Measurements from ENCODE around the gene PCDHB14.
A peak's percentile ranks its signal among the peaks of the same experiment; 100 is the strongest.
"Not testable (repeated sequence)": the region's sequence is repeated elsewhere in the genome, so short reads cannot be mapped to it uniquely, and the experiment has no call there.

The PCDHB14 gene

DNA sequence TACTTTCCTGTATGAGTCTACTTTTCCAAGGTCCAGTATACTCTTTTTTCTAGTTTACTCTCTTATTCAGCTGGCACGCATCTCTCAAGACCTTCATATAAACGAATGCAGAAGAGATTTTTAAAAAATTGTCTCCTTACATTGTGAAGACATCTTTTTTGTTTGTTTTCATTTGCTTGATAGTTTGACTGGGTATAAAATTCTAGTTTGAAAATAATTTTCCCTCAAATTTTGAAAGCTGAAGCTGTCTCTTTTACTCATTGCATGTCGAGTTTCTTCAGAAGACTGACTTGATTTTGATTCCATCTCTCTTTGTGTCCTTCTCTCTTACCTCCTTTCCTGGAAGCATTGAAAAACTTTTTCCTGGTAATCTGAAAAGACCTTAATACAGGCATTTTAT, 26.8 kb upstream of the PCDHB14 start:
- no peak for DNase-seq
- TF ChIP-seq POLR2A (IDR thresholded peaks at IDR 0.05; ENCODE audit: low read length) (no peak), GATA1 (IDR thresholded peaks at IDR 0.05; ENCODE audit: low read depth, low read length) (no peak)

DNA sequence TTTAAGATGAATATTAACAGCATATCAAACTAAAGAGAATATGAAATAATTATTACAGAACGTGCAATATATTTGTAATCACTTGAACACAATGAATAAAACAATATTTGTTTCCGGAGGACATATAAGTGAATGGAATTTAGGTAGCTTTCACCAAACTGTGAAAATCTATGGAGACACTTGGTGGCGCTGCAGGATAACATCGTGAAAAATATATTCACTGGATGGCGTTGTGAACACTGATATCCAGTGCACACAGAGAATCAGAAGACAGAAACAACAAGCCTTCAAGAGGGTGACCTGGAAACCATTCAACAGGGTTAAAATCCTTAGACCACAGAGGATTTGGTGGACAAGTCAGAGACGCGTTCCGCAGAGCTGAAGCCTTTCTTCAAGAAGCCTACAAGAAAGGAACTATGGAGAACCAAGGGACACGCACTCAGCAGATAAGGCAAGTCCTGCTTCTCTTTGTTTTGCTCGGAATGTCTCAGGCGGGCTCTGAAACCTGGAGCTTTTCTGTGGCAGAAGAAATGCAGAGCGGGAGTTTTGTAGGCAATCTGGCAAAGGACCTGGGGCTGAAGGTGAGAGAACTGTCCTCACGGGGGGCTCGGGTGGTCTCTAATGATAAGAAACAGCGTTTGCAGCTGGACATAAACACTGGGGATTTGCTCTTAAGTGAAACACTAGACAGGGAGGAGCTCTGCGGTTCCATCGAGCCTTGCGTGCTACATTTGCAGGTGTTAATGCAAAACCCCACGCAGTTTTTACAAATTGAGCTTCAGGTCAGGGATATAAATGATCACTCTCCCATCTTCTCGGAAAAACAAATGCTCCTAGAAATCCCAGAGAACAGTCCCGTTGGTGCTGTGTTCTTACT, 23.5 kb upstream of the PCDHB14 start, which contains the start of gene PCDHB11:
TSS of gene PCDHB11 (plus strand) at position 269 of the 877 bp plus-strand sequence. CDS start at position 417, 148 bp downstream.
- DNase-seq: no peak
- TF ChIP-seq GATA1 (IDR thresholded peaks at IDR 0.05; ENCODE audit: low read depth, low read length) (no peak), POLR2A (IDR thresholded peaks at IDR 0.05; ENCODE audit: low read length) (no peak)

GRCh38 chr5:141201126-141201525, 22.0 kb upstream of the PCDHB14 start:
- not testable (repeated sequence) for DNase-seq

GRCh38 chr5:141201646-141202045, 21.5 kb upstream of the PCDHB14 start:
- DNase-seq: not testable (repeated sequence)

DNA sequence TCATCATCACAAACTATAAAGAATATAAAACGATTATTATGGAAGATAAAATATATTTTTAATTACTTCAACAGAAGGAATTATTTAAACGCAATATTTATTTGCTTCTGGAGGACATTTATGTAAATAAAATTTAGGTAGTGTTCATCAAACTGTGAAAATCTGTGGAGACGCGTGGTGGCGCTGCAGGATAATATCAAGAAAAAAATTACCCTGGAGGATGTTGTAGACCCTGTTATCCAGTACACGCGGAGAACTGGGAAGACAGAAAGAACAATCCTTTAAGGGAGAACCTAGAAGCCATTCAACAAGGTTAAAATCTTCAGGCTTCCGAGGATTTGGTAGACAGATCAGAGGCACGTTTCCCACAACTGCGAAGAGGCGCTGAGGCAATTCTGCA, 14.7 kb upstream of the PCDHB14 start, which contains the start of gene PCDHB12:
TSS of gene PCDHB12 (plus strand) at position 242 of the 400 bp plus-strand sequence. CDS start 189 bp downstream, outside the sequence.
- no peak for DNase-seq
- no peak for TF ChIP-seq GATA1 (IDR thresholded peaks at IDR 0.05; ENCODE audit: low read depth, low read length)
- TF ChIP-seq POLR2A (IDR thresholded peaks at IDR 0.05; ENCODE audit: low read length): no peak

DNA sequence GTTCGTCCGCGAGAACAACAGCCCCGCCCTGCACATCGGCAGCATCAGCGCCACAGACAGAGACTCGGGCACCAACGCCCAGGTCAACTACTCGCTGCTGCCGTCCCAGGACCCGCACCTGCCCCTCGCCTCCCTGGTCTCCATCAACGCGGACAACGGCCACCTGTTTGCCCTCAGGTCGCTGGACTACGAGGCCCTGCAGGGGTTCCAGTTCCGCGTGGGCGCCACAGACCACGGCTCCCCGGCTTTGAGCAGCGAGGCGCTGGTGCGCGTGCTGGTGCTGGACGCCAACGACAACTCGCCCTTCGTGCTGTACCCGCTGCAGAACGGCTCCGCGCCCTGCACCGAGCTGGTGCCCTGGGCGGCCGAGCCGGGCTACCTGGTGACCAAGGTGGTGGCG, 12.9 kb upstream of the PCDHB14 start:
- DNase-seq: not testable (repeated sequence)

DNA sequence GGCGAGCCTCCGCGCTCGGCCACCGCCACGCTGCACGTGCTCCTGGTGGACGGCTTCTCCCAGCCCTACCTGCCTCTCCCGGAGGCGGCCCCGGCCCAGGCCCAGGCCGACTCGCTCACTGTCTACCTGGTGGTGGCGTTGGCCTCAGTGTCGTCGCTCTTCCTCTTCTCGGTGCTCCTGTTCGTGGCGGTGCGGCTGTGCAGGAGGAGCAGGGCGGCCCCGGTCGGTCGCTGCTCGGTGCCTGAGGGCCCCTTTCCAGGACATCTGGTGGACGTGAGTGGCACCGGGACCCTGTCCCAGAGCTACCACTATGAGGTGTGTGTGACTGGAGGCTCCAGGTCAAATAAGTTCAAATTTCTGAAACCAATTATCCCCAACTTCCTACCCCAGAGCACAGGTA, 12.3 kb upstream of the PCDHB14 start:
- DNase-seq: not testable (repeated sequence)

DNA sequence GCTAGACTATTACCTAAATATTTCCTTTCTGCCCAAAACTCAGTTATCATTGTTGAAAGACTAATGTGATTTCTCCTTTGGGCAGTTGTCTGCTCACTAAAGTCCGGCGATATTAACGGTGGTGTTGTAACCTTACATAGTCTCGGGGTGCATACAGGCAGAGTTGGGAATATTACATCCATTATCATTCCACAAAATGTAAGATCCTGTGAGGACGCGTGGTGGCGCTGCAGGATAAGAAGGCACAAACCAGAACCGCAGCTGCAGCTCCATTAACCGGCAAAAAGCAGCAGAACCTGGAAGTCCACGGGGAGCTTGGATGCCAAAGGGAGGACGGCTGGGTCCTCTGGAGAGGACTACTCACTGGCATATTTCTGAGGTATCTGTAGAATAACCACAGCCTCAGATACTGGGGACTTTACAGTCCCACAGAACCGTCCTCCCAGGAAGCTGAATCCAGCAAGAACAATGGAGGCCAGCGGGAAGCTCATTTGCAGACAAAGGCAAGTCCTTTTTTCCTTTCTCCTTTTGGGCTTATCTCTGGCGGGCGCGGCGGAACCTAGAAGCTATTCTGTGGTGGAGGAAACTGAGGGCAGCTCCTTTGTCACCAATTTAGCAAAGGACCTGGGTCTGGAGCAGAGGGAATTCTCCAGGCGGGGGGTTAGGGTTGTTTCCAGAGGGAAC, 9.3 kb upstream of the PCDHB14 start, which contains the start of gene PCDHB13:
TSS of gene PCDHB13 (plus strand) at position 264 of the 684 bp plus-strand sequence. CDS start at position 469, 205 bp downstream.
- DNase-seq: peak; percentile 1 to 32

DNA sequence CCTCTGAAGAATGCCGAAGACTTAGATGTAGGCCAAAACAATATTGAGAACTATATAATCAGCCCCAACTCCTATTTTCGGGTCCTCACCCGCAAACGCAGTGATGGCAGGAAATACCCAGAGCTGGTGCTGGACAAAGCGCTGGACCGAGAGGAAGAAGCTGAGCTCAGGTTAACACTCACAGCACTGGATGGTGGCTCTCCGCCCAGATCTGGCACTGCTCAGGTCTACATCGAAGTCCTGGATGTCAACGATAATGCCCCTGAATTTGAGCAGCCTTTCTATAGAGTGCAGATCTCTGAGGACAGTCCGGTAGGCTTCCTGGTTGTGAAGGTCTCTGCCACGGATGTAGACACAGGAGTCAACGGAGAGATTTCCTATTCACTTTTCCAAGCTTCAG, 8.6 kb upstream of the PCDHB14 start:
- DNase-seq: not testable (repeated sequence)

GRCh38 chr5:141215504-141215903, 7.6 kb upstream of the PCDHB14 start:
- not testable (repeated sequence) for DNase-seq

DNA sequence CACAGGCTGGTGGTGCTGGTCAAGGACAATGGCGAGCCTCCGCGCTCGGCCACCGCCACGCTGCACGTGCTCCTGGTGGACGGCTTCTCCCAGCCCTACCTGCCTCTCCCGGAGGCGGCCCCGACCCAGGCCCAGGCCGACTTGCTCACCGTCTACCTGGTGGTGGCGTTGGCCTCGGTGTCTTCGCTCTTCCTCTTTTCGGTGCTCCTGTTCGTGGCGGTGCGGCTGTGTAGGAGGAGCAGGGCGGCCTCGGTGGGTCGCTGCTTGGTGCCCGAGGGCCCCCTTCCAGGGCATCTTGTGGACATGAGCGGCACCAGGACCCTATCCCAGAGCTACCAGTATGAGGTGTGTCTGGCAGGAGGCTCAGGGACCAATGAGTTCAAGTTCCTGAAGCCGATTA, 7.1 kb upstream of the PCDHB14 start:
- DNase-seq: not testable (repeated sequence)

DNA sequence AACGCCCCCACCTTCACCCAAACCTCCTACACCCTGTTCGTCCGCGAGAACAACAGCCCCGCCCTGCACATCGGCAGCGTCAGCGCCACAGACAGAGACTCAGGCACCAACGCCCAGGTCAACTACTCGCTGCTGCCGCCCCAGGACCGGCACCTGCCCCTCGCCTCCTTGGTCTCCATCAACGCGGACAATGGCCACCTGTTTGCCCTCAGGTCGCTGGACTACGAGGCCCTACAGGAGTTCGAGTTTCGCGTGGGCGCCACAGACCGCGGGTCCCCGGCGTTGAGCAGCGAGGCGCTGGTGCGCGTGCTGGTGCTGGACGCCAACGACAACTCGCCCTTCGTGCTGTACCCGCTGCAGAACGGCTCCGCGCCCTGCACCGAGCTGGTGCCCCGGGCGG, 1.7 kb downstream of the PCDHB14 start:
- DNase-seq: not testable (repeated sequence)

DNA sequence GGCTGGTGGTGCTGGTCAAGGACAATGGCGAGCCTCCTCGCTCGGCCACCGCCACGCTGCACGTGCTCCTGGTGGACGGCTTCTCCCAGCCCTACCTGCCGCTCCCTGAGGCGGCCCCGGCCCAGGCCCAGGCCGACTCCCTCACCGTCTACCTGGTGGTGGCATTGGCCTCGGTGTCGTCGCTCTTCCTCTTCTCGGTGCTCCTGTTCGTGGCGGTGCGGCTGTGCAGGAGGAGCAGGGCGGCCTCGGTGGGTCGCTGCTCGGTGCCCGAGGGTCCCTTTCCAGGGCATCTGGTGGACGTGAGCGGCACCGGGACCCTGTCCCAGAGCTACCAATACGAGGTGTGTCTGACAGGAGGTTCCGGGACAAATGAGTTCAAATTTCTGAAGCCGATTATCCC, 2.3 kb downstream of the PCDHB14 start:
- not testable (repeated sequence) for DNase-seq

DNA sequence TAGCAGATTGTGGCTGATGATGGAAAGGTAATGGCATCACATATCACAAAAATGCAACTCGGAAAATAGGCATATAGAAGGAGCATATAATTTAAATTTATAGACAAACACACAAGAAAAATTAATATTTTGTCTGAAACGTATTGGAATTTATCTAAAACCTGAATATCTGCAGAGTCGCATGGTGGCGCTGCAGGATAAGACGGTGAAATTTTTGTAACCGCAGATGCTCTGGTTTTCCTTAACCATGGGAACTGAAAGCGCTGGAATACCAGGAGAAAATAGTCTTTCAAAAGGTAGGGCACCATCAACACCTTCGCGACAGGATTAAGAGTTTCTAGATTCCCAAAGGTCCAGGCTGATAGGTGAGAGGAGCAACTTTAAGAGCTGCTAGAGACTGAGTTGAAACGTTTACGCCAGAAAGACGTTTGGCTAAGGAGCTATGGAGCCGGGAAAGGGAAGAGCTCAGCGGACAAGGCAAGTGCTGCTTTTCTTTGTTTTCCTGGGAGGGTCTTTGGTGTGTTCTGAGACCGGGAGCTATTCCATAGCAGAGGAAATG, 11.0 kb downstream of the PCDHB14 start:
- TF ChIP-seq POLR2A (IDR thresholded peaks at IDR 0.05; ENCODE audit: low read length) (no peak), GATA1 (IDR thresholded peaks at IDR 0.05; ENCODE audit: low read depth, low read length) (no peak)
- peak in 1 of 2 experiments; percentile 1 for DNase-seq

- DNase-seq: not testable (repeated sequence)
These were observed 12.8 kb downstream of the PCDHB14 start for GRCh38 chr5:141235922-141236321.
